ENCODE measurements around the gene ZNF18. TPM values are rescaled to one million over a fixed set of nuclear protein-coding genes. Genes with fewer than 3 reads are reported as not detected.
"Not testable (repeated sequence)": the region's sequence is repeated elsewhere in the genome, so short reads cannot be mapped to it uniquely, and the experiment has no call there.

ZNF18 gene
- total RNA-seq, 1 donor from 2014 or later = 7.3 TPM

DNA sequence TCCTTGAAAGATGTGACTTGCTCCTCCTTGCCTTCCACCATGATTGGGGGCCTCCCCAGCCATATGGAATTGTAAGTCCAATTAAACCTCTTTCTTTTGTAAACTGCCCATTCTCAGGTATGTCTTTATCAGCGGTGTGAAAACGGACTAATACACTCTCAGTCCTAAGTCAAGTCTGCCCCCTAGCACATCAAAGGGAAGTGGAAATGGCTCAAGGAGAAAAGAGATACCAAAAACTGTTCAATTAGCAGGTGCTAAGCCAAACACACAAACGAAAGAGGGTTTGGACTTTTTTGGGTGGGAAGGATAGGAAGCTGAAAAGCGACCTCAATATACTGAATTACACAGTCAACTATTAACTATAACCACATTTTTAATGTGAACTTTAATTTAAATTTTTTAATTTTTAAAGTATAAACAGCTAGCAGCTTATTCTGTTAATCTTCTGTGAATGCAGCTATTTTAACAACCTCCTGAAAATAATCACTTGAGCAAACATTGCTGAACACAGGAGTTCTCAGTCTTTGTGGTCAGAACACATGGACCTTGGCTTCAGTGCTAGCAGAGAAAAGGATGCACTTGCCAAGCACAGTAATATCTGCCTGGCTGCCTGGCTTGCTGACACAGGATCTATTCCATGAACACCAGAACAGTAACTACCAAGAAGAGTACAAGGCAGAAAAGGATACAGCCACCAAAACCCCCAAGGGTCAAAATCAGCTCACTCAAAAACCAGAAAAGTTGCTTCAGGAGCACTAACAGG, 10.9 kb downstream of the ZNF18 start:
- DNase-seq (ENCODE audit: extremely low spot score, unreplicated experiment) = no peak
- TF ChIP-seq, protein P1, sequence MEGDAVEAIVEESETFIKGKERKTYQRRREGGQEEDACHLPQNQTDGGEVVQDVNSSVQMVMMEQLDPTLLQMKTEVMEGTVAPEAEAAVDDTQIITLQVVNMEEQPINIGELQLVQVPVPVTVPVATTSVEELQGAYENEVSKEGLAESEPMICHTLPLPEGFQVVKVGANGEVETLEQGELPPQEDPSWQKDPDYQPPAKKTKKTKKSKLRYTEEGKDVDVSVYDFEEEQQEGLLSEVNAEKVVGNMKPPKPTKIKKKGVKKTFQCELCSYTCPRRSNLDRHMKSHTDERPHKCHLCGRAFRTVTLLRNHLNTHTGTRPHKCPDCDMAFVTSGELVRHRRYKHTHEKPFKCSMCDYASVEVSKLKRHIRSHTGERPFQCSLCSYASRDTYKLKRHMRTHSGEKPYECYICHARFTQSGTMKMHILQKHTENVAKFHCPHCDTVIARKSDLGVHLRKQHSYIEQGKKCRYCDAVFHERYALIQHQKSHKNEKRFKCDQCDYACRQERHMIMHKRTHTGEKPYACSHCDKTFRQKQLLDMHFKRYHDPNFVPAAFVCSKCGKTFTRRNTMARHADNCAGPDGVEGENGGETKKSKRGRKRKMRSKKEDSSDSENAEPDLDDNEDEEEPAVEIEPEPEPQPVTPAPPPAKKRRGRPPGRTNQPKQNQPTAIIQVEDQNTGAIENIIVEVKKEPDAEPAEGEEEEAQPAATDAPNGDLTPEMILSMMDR (conservative IDR thresholded peaks at IDR 0.05) = no peak
- Mint-ChIP-seq H3K4me1 (ENCODE audit: unreplicated experiment) (no peaks in the 10 kb centered on the region), H3K4me3 (no peak overlapping the region), H3K36me3 (peaks cover 30% of the 10 kb centered on the region), H3K9me3 (no peaks in the 10 kb centered on the region), H3K27me3 (no peaks in the 10 kb centered on the region), H3K27ac (no peak overlapping the region)

DNA sequence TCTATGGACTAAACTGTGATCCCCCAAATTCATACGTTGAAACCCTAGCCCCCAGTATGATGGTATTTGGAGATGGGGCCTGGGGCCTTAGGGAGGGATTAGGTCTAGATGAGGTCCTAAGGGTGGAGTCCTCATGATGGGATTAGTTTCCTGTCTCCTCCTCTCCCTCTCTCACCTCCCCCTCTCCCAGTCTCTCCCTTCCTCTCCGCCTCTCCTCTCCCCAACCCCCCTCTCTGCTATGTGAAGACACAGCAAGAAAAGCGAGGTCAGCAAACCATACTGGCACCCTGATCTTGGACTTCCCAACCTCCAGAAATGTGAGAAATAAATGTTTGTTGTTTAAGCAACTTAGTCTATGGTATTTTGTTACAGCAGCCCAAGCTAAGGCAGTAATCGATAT, 15.4 kb downstream of the ZNF18 start:
- no peaks in the 10 kb centered on the region for H3K27me3 Mint-ChIP-seq
- no peaks in the 10 kb centered on the region for H3K9me3 Mint-ChIP-seq
- no peak overlapping the region for H3K4me3 Mint-ChIP-seq
- DNase-seq (ENCODE audit: extremely low spot score, unreplicated experiment) = no peak
- H3K36me3 Mint-ChIP-seq = peaks cover 40% of the 10 kb centered on the region
- TF ChIP-seq, protein P1 (conservative IDR thresholded peaks at IDR 0.05) = no peak
- H3K4me1 Mint-ChIP-seq (ENCODE audit: unreplicated experiment) = peaks cover 1% of the 10 kb centered on the region
- H3K27ac Mint-ChIP-seq = no peak overlapping the region

DNA sequence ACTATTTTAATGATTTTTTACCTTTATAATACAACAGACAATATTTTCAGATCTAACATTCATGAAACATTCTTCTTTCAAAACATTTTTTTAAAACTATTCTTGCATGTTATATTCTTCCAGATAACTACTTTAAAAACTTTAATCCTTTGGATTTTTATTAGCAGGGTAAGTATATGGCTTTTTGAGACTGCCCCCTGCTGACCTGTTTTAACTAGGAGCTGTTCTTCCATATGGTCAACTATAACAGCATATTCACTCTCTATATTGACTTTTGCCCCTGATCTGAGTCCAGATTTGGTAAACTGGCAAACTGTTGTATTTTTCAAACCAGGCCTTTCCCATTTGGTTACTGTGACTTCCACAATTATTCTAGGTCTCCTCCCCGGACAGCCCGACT, 16.5 kb downstream of the ZNF18 start:
- Mint-ChIP-seq H3K27me3 (no peaks in the 10 kb centered on the region), H3K27ac (no peak overlapping the region), H3K4me1 (ENCODE audit: unreplicated experiment) (peaks cover 5% of the 10 kb centered on the region), H3K9me3 (no peaks in the 10 kb centered on the region), H3K36me3 (peaks cover 42% of the 10 kb centered on the region), H3K4me3 (no peak overlapping the region)
- TF ChIP-seq, protein P1 (conservative IDR thresholded peaks at IDR 0.05) = peak; percentile 55
- DNase-seq (ENCODE audit: extremely low spot score, unreplicated experiment) = no peak

DNA sequence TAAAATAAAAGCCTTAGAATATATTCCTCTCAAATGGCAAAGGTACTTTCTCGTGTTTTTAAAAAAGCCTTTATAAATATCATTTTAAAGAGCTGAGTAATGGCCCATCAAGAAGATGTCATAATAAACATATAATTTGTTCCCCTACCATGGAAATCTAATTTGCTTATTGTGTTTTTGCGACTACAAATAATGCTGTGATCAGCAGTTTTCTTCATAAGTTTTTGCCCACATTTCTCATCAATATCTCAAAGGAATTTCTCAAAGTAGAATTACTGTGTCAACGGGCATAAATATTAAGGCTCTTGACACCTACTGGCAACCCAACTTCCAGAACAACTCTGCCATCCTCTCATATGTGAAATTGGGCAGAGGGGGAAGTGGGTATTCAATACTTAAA, 17.5 kb downstream of the ZNF18 start:
- Mint-ChIP-seq H3K4me3 (no peak overlapping the region), H3K27ac (no peak overlapping the region), H3K36me3 (peaks cover 42% of the 10 kb centered on the region), H3K9me3 (no peaks in the 10 kb centered on the region), H3K27me3 (no peaks in the 10 kb centered on the region), H3K4me1 (ENCODE audit: unreplicated experiment) (peaks cover 5% of the 10 kb centered on the region)
- no peak for DNase-seq (ENCODE audit: extremely low spot score, unreplicated experiment)
- TF ChIP-seq, protein P1 (conservative IDR thresholded peaks at IDR 0.05) = no peak

DNA sequence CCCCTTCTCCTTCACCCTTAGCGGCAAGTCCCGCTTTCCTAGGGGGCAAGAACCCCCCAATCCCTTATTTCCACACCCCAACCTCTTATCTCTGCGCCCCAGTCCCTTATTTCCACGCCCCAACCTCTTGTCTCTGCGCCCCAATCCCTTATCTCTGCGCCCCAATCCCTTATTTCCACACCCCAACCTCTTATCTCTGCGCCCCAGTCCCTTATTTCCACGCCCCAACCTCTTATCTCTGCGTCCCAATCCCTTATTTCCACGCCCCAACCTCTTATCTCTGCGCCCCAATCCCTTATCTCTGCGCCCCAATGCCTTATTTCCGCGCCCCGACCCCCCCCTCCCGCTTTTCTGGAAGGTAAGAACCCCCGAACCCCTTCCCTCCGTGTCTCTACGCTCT, 24.5 kb downstream of the ZNF18 start:
- H3K9me3 Mint-ChIP-seq; H3K27me3 Mint-ChIP-seq; H3K4me3 Mint-ChIP-seq; H3K4me1 Mint-ChIP-seq (ENCODE audit: unreplicated experiment); DNase-seq (ENCODE audit: extremely low spot score, unreplicated experiment); H3K27ac Mint-ChIP-seq: not testable (repeated sequence)
- H3K36me3 Mint-ChIP-seq = peaks cover 20% of the 10 kb centered on the region

DNA sequence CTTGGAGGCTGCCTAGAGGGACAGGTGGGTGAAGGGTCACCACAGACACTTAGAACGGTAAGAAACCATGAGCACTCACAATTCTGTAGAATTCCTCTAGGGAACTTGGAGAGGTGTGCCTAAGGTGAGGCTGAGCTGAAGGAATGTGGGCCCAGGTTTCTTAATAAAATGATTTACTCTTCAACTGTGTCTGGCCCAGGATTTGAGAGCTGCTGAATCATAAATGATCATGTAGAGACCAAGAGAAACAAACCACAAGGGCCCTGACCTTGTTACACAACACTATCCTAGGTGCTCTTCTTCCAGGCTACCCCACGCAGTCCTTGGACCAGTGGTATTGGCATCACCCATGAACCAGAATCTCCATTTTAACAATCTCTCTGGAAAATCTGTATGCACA, 27.7 kb downstream of the ZNF18 start:
- Mint-ChIP-seq H3K36me3 (peaks cover 17% of the 10 kb centered on the region), H3K9me3 (peaks cover 26% of the 10 kb centered on the region), H3K27me3 (no peaks in the 10 kb centered on the region), H3K27ac (no peak overlapping the region), H3K4me1 (ENCODE audit: unreplicated experiment) (no peaks in the 10 kb centered on the region), H3K4me3 (no peak overlapping the region)
- TF ChIP-seq, protein P1 (conservative IDR thresholded peaks at IDR 0.05) = no peak
- no peak for DNase-seq (ENCODE audit: extremely low spot score, unreplicated experiment)
